GM19438 (cell line): ENCODE data around the gene FOXJ2.
A peak's percentile ranks its signal among the peaks of the same experiment; 100 is the strongest.
"Not testable (repeated sequence)": the region's sequence is repeated elsewhere in the genome, so short reads cannot be mapped to it uniquely, and the experiment has no call there.

Experiments
- ATAC-seq: cut with Tn5 transposase; IDR thresholded peaks from one replicate; pipeline ENCODE4 v1.9.1; 2021; ENCODE audit warnings: low read depth; ENCODE audit not compliant: unreplicated experiment

The FOXJ2 gene

DNA sequence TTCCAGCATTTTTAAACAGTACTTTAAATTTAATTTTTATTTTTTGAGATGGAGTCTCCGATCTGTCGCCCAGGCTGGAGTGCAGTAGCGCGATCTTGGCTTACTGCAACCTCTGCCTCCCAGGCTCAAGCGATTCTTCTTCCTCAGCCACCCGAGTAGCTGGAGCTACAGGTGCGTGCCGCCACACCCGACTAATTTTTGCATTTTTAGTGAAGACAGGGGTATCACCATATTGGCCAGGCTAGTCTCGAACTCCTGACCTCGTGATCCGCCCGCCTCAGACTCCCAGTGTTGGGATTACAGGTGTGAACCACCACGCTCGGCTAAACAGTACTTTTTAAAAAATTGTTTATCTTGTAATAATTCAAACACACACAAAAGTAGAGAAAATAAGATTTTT is 4.2 kb upstream of the FOXJ2 start:
- no peak for ATAC-seq

DNA sequence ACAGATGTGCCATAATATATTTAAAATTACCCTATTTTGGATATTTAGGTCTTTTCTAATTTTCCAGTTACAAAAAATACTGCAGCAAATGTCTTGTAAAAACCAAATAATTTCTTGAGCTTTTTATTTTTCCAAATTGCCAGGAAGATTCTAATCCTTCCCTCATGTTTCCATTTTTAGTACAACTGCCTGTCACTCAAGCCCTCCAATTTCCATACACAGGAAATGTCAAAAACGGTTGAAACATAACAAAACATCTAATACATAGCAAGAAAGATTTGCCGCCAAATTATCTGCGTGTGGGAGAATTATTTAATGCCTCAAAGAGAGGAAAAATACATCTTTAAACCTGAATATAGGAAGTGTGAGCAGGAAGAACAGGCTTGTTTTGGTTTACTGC is 2.3 kb upstream of the FOXJ2 start:
- ATAC-seq = no peak

DNA sequence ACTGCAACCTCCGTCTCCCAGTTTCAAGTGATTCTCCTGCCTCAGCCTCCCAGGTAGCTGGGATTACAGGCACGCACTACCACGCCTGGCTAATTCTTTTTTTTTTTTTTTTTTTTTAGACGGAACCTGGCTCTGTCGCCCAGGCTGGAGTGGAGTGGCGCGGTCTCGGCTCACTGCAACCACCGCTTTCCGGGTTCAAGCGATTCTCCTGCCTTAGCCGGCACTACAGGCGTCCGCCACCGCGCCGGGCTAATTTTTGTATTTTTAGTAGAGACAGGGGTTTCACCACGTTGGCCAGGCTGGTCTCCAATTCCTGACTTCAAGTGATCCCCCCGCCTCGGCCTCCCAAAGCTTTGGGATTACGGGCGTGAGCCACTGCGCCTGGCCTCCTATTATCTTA is 1.5 kb upstream of the FOXJ2 start:
- not testable (repeated sequence) for ATAC-seq

DNA sequence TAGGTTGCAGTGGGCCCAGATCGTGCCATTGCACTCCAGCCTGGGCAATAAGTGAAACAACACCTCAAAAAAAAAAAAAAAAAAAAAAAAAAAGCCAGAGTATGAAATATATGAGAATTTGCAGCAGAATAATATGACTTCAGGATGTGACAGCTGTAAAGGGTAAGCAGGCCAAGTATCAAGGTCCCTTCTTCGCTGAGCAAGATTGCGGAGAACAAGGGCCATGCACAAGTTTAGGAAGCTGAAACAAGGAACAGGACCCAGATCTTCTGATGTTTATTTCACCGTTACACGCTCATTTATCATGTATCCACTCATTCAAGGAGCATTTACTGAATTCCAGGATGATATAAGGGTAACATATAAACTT is 659 bp upstream of the FOXJ2 start:
- no peak for ATAC-seq

DNA sequence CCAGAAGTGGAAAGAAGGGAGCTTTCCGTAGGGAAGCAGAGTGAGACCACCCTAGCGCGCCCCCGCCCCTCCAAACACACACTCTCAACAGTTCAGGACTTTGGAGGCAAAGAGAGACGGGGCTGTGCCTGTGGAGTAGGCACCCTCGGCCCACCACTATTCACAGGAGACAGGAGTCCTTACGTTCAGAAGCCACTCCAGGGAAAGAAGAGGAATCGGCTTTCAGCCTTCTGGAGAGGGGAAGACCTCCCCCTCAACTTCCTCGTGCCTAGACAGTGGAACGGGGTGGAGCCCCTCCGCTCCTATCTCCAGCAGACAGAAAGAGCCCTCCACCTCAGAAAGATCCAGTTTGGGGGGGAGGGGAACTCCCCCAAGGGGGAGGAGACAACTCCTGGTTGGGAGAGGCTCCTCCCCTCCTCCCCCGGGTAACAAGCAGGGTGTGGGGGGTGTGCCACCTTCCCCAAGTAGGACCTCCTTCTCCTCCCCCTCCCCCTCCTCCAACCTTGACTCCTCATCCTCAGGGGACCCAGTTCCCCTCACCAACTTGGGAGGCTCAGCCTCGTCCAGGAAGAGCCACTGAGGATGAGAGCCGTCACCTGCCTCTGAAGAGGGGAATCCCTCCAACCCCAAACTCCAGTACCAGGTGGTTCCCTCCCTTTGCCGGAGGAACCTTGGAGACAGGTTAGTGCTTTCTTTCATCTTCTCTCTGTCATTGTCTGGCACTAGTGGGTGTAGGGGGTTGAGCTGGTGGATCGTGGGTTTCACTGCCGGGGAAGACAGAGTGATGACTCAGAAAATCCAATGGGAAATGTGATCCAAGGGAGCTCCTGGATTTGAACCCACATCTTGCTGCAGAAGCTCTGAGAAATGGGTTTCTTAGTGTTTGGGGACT is 883 bp downstream of the FOXJ2 start:
- peak; percentile 28 for ATAC-seq

GRCh38 chr12:8034802-8035201 is 2.3 kb downstream of the FOXJ2 start:
- no peak for ATAC-seq

- no peak for ATAC-seq
These were observed 3.0 kb downstream of the FOXJ2 start for GRCh38 chr12:8035440-8036010.

DNA sequence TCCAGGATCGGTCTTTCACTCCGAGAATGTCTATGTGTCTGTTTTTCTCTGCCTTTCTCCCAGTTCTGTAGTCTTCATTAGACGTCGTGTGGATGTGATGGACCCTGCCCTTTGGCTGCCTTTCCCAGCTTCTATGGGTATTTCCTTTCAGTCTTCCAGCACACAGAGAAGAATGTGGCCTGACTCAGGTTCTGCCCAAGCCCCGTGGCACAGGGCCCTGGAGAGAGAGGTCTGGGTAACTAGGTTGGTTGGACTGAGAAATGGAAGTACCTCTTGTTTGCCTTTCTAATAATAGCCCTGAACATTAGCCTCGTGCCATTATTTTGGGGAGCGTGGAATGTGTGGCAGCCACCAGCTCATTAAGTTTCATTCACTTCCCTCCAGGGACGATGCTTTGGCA is 3.8 kb downstream of the FOXJ2 start:
- ATAC-seq = no peak

DNA sequence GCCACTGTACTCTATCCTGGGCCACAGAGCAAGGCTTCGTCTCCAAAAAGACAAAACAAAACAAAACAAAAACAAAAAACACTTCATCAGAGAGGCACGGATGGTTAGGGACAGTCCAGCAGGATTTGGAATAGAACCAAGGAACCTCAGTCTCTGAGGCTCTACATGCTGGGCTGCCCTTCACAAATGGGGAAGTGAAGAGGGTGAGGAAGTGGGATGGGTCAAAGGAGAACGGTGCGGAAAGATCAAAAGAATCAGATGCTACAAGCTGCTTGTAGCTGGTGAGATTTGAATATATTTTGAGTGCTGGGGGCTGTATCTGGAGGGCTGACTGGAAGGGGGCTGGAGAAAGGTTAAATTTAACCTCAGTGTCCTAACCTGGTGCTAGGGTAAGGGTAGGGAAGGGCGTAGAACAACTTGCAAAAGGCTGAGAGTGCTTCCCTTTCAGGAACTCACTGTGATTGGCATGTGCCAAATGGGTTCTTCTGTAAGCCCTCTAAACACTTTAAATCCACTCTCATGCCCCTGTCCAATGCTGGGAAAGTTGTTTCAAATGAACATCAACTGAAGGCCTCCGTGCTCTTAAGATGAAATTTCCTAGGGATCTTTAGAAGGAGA is 4.6 kb downstream of the FOXJ2 start:
- ATAC-seq = no peak

- no peak for ATAC-seq
These were observed 5.4 kb downstream of the FOXJ2 start for GRCh38 chr12:8037947-8038346.

- no peak for ATAC-seq
These were observed 6.2 kb downstream of the FOXJ2 start for GRCh38 chr12:8038659-8039114.

- ATAC-seq = no peak
These were observed 8.3 kb downstream of the FOXJ2 start for GRCh38 chr12:8040791-8041190.

- ATAC-seq = no peak
These were observed 13.7 kb downstream of the FOXJ2 start for GRCh38 chr12:8045952-8046944.

DNA sequence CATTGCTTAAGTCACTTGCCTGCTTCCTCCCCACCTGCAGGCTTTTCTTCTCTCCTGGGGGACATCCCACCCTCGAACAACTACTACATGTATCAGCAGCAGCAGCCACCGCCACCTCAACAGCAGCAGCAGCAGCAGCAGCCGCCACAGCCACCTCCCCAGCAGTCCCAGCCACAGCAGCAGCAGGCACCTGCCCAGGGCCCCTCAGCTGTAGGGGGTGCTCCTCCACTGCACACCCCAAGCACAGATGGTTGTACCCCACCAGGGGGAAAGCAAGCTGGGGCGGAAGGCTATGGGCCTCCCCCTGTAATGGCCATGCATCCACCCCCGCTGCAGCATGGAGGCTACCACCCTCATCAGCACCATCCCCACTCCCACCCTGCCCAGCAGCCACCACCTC is 15.3 kb downstream of the FOXJ2 start:
- ATAC-seq = no peak

DNA sequence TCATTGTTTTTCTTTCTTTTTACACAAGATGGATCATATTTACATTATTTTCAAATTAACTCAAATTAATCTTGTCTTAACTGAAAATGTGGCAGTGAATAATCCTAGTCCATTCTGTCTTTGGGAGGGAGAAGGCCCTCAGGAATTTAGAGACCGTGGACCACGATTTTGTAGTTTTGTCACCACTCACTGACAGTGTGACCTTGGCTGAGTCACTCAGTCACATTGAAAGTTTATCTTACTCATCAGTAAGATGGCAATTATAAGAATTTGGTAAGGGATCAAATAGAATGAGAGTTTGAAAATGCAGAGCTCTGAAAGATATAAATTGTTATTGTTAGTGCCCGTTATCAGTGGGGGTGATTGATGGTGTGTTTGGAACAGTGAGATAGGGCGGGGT is 16.4 kb downstream of the FOXJ2 start:
- ATAC-seq = no peak

GRCh38 chr12:8050600-8051250 is 18.2 kb downstream of the FOXJ2 start:
- ATAC-seq = no peak

GRCh38 chr12:8052679-8053078 is 20.2 kb downstream of the FOXJ2 start:
- ATAC-seq = no peak

GRCh38 chr12:8054816-8055215 is 22.3 kb downstream of the FOXJ2 start:
- ATAC-seq = no peak

- no peak for ATAC-seq
These were observed 24.8 kb downstream of the FOXJ2 start for GRCh38 chr12:8057306-8057705.

GRCh38 chr12:8057839-8058238 is 25.3 kb downstream of the FOXJ2 start:
- no peak for ATAC-seq
